Esophagus squamous epithelium (tissue), 4 donors: ENCODE measurements around the gene PHC1.

ENCODE experiments used
- POLR2A ChIP-seq, 4 donors: fragments of 450-650 bp; IDR thresholded peaks; one replicate each; pipeline ENCODE4 v1.6.1; 2017; ENCODE audit warnings: antibody characterized with exemption in 4 of 4, mild to moderate bottlenecking in 4 of 4, moderate library complexity in 3 of 4
- TF ChIP-seq, protein P1 (sequence below), 6 experiments: fragments of 450-650 bp in 4 of 6; fragments of 200-600 bp in 2 of 6; sonication (generic) in 2 of 6; IDR thresholded peaks; one replicate each; pipeline ENCODE4 v1.5.1; 2016 to 2019; ENCODE audit warnings: antibody characterized with exemption in 6 of 6, mild to moderate bottlenecking in 4 of 6, moderate library complexity in 4 of 6

DNA sequence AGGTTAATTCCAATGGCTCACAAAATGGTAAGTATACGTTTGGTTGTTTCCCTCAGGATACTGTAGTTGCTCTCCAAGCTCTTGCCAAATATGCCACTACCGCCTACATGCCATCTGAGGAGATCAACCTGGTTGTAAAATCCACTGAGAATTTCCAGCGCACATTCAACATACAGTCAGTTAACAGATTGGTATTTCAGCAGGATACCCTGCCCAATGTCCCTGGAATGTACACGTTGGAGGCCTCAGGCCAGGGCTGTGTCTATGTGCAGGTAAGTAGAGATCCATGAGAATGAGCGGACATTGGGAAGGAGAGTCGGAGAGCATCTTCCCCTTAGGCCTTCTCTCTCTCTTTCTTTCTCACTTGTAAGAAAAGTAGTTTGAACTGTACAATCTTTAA is 46.5 kb upstream of the PHC1 start:
- TF ChIP-seq, protein P1, sequence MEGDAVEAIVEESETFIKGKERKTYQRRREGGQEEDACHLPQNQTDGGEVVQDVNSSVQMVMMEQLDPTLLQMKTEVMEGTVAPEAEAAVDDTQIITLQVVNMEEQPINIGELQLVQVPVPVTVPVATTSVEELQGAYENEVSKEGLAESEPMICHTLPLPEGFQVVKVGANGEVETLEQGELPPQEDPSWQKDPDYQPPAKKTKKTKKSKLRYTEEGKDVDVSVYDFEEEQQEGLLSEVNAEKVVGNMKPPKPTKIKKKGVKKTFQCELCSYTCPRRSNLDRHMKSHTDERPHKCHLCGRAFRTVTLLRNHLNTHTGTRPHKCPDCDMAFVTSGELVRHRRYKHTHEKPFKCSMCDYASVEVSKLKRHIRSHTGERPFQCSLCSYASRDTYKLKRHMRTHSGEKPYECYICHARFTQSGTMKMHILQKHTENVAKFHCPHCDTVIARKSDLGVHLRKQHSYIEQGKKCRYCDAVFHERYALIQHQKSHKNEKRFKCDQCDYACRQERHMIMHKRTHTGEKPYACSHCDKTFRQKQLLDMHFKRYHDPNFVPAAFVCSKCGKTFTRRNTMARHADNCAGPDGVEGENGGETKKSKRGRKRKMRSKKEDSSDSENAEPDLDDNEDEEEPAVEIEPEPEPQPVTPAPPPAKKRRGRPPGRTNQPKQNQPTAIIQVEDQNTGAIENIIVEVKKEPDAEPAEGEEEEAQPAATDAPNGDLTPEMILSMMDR (IDR thresholded peaks at IDR 0.05), result no peak
- TF ChIP-seq POLR2A (IDR thresholded peaks at IDR 0.05), result no peak
